DMS114 treated with DMSO at 0.1 percent for 48 hours (cell line): ENCODE results near the gene RFX1.
"Not testable (repeated sequence)": the region's sequence is repeated elsewhere in the genome, so short reads cannot be mapped to it uniquely, and the experiment has no call there.

ENCODE experiments used
- DNase-seq: peaks from one replicate; lab custom pipeline; 2025; ENCODE audit not compliant: unreplicated experiment; lab: John Stamatoyannopoulos, UW

RFX1 gene

DNA sequence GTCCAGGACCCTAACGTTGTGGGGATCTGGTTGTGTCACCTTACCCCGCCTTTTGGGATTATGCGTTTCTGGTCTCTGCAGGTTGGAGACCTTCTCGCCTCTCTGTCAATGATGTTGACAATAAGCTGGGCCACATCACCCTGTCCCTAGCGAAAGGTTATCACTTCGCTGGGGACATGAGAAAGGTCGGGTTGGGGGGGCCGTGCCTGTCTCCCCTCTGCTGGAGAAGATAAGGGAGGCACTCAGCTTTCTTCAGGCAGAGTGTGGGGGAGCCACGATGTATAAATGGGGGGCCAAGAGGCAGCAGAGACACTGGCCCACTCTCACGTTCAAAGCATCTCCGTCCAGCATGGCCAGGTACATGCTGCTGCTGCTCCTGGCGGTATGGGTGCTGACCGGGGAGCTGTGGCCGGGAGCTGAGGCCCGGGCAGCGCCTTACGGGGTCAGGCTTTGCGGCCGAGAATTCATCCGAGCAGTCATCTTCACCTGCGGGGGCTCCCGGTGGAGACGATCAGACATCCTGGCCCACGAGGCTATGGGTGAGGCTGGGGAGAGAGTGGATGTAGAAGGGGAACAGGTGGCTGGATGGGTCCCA is 21.8 kb upstream of the RFX1 start, which contains the start of gene RLN3:
TSS of gene RLN3 (plus strand) at position 293 of the 595 bp plus-strand sequence. CDS start at position 350, 57 bp downstream.
- no peak for DNase-seq

DNA sequence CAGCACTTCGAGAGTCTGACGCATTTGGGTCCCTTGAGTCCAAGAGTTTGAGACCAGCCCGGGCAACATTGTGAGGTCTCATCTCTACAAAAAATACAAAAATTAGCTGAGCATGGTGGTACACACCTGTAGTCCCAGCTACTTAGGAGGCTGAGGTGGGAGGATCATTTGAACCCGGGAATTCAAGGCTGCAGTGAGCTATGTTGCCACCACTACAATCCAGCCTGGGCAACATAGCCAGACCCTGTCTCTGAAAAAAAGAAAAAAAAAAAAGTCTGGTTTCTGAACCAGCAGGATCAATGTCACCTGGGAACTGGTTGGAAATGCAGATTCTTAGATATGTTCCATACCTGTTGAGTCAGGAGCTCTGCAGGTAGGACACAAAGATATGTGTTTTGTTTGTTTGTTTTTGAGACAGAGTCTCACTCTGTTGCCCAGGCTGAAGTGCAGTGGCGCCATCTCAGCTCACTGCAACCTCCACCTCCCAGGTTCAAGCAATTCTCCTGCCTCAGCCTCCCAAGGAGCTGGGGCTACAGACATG is 20.6 kb upstream of the RFX1 start:
- DNase-seq = not testable (repeated sequence)

GRCh38 chr19:14023404-14024235 is 17.5 kb upstream of the RFX1 start:
- peak; percentile 18 for DNase-seq

DNA sequence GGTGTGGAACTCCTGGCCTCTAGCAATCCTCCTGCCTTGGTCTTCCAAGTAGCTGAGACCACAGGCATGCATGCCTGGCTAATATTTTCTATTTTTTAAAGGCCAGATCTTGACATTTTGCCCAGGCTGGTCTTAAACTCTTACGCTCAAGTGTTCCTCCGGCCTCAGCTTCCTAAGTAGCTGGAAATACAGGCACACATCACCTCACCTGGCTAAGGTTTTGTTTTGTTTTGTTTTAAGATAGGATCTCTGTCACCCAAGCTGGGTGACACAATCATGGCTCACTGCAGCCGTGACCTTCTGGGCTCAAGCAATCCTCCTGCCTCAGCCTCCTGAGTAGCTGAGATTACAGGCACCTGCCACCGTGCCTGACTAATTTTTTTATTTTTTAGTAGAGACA is 16.3 kb upstream of the RFX1 start:
- no peak for DNase-seq

- DNase-seq = no peak
Observed at GRCh38 chr19:14021474-14021873, 15.4 kb upstream of the RFX1 start.

DNA sequence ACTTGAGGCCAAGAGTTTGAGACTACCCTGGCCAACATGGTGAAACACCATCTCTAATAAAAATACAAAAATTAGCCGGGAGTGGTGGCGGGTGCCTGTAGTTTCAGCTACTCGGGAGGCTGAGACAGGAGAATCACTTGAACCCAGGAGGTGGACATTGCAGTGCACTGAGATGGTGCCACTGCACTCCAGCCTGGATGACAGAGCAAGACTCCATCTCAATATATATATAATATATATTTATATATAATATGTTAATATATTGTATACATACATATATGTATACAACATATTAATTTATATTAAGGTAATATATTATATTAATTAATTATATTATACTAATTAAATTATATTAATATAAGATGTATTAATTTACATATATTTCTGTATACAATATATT is 13.6 kb upstream of the RFX1 start:
- DNase-seq = not testable (repeated sequence)

DNA sequence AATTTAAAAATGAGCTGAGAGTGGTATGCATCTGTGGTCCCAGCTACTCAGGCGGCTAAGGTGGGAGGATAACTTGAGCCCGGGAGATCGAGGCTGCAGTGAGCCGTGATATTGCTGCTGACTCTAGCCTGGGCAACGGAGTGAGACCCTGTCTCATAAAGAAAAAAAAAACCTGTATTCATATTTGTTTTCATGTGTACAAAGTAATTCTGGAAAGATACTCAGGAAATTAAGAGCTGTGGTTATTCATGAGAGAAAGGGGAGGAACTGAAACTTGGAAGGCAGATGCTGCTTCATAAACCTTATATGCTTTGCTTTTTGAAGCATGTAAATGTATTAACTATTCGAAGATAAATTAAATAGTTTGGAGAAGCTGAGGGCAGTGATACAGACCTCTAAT is 13.0 kb upstream of the RFX1 start:
- DNase-seq = no peak

- DNase-seq = no peak
Observed at GRCh38 chr19:14015524-14016035, 9.5 kb upstream of the RFX1 start.

- no peak for DNase-seq
Observed at GRCh38 chr19:14012378-14012915, 6.3 kb upstream of the RFX1 start.

DNA sequence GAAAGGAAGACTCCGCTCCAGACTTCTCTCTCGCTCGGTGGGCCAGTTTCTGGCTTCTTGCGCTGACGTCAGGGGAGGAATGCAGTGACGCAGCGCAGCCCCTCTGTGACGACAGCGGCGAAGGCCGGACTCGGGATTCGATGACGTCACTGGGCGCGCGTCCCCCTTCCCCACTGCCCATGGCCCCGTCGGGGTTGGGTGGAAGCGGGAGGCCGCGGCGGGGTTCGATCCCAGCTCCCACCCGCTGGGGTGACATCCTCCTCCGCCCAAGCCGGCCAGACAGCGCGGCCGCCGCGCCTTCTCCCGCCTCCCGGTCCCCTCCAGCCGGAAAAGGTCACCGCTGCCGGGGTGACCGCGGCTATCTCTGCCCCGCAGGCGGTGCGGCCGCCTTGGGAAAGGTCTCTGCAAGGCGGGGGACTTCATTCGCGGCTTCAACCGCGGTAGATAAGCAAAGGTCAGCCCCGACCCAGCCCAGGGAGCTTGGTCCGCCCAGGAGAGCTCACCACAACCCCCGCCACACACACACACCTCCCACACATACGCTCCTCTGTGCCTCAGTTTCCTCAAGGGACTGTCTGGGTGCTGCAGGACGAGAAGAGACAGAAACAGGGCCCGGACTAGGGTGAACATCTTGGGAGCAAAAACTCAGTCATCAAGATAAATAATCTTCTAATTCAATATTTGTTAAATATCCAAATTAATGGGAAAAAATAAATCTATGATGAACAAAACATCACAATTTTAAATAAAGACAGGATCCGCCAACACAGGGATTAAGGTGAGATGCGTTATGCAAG is 844 bp upstream of the RFX1 start:
- DNase-seq = no peak

DNA sequence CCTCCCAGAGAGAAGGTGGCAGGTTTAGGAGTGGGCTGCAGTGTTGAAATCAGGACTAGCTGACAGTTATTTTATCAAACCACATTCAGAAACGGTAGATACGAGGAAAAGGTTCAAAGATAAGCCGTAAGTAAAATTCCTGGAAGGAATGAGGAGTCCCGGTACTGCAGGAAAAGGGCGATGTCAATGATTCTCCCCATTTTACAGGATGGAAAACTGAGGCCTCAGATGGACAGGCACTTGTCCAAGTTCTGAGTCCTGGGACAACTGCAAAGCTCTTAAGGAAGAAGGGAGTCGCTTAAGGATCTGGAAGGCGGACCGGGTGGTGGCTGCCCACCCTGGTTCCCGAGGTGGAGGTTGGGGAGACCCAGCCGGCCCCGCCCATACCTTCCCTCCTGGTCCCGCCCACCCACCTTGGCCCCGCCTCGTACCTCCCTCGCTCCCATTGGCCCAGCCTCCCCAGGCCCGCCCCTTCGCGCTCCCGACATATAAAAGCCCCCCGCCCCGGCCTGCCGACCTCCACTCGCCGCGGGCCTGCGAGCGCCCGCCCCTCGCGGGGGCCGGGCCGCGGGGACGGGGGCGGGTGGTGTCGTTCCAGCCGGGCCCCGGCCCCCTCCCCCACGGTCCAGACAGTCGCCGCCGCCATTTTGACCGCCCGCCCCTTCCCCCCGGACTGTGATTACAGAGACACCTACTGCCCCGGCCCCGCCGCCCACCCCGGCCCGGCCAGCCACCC is 603 bp downstream of the RFX1 start:
- peak; percentile 22 for DNase-seq

- DNase-seq = peak; percentile 6
Observed at GRCh38 chr19:14004619-14005348, 1.3 kb downstream of the RFX1 start.

- DNase-seq = no peak
Observed at GRCh38 chr19:14003251-14004055, 2.7 kb downstream of the RFX1 start.

DNA sequence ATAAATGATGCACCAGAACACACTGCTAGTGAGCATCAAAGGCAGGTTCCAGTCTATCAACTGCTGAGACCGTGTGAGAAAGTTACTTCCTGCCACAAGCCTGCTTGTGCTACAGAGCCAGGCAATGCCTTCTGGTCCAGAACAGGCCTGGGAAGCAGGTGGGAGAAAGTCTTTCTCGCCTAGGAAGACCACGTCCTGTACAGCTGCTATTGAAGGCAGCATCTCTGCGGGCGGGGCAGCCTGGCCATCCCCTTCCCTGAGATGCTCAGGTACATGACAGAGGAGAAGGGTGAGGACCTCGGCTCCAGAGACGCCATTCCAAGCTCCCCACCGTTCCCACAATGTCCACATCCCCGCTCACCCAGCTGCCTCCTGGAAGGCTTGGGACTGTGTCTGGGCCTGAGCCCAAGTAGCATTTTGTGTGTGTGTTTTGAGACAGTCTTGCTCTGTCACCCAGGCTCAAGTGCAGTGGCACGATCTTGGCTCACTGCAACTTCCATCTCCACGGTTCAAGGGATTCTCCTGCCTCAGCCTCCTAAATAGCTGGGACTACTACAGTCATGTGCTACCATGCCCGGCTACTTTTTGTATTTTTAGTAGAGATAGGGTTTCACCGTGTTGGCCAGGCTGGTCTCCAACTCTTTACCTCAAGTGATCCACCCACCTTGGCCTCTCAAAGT is 3.4 kb downstream of the RFX1 start:
- no peak for DNase-seq

GRCh38 chr19:14000691-14001375 is 5.3 kb downstream of the RFX1 start:
- DNase-seq = no peak

- no peak for DNase-seq
Observed at GRCh38 chr19:13999085-13999484, 7.0 kb downstream of the RFX1 start.

- no peak for DNase-seq
Observed at GRCh38 chr19:13998426-13998825, 7.7 kb downstream of the RFX1 start.

GRCh38 chr19:13997631-13997962 is 8.5 kb downstream of the RFX1 start:
- no peak for DNase-seq
